CD14-positive monocyte (primary cell): ENCODE data around the gene ERP27. TPM values are rescaled to one million over a fixed set of nuclear protein-coding genes. Genes with fewer than 3 reads are reported as not detected.

Experiments used
- DNase-seq, 3 donors: peaks; one replicate each; pipeline ENCODE4 v3.0.0-alpha.2; 2011 to 2022
- H2AFZ ChIP-seq: 2 replicates; pipeline ENCODE4 v1.6.0; 2012; ENCODE audit warnings: mild to moderate bottlenecking, low read depth, low read length, inconsistent platforms; ENCODE audit not compliant: insufficient read depth, poor library complexity, severe bottlenecking
- H3K27ac ChIP-seq, 2 donors: 1 replicate in 1 of 2; 2 replicates in 1 of 2; pipeline ENCODE4 v1.5.1; 2012 to 2013; ENCODE audit warnings: low read length in 2 of 2, control low read depth in 1 of 2, inconsistent platforms in 1 of 2, low read depth in 1 of 2, mild to moderate bottlenecking in 1 of 2
- H3K27me3 ChIP-seq, 2 donors: one replicate each; pipeline versions ENCODE4 v1.6.0 to v1.6.1; 2011 to 2013; ENCODE audit warnings: low read length in 2 of 2; ENCODE audit not compliant: control insufficient read depth in 2 of 2, insufficient read depth in 2 of 2
- H3K36me3 ChIP-seq, 2 donors: replicated peaks in 1 of 2; 1 replicate in 1 of 2; 2 replicates in 1 of 2; pipeline versions ENCODE4 v1.5.1 to v1.6.1; 2012 to 2013; ENCODE audit warnings: low read length in 2 of 2, control low read depth in 1 of 2, inconsistent platforms in 1 of 2, mild to moderate bottlenecking in 1 of 2; ENCODE audit not compliant: insufficient read depth in 2 of 2, control insufficient read depth in 1 of 2
- H3K4me1 ChIP-seq, 2 donors: 1 replicate in 1 of 2; 2 replicates in 1 of 2; pipeline versions ENCODE4 v1.5.1 to v1.6.1; 2012 to 2013; ENCODE audit warnings: low read length in 2 of 2, control low read depth in 1 of 2, inconsistent platforms in 1 of 2, mild to moderate bottlenecking in 1 of 2, moderate library complexity in 1 of 2; ENCODE audit not compliant: insufficient read depth in 2 of 2, control insufficient read depth in 1 of 2
- H3K4me2 ChIP-seq: replicated peaks from 2 replicates; pipeline ENCODE3; 2012; ENCODE audit warnings: low read length, moderate library complexity, mild to moderate bottlenecking; ENCODE audit not compliant: poor library complexity, severe bottlenecking; ENCODE audit errors: extremely low read depth
- H3K4me3 ChIP-seq, 3 experiments: fragments of 200-600 bp in 1 of 3; sonication (generic) in 1 of 3; replicated peaks in 1 of 3; 1 replicate in 2 of 3; 2 replicates in 1 of 3; pipeline ENCODE4 v1.5.1; 2011 to 2013; ENCODE audit warnings: low read length in 3 of 3, mild to moderate bottlenecking in 3 of 3, control low read depth in 2 of 3, low read depth in 2 of 3, inconsistent platforms in 1 of 3, moderate library complexity in 1 of 3
- H3K79me2 ChIP-seq: 2 replicates; pipeline ENCODE4 v1.6.0; 2012; ENCODE audit warnings: mild to moderate bottlenecking, control low read depth, inconsistent platforms, low read length, moderate library complexity; ENCODE audit not compliant: insufficient read depth
- H3K9ac ChIP-seq: 2 replicates; pipeline ENCODE4 v1.6.0; 2017; ENCODE audit warnings: low read length, mild to moderate bottlenecking; ENCODE audit not compliant: insufficient read depth, poor library complexity, severe bottlenecking
- H3K9me3 ChIP-seq, 2 donors: replicated peaks in 1 of 2; 1 replicate in 1 of 2; 2 replicates in 1 of 2; pipeline versions ENCODE4 v1.5.1 to v1.6.1; 2012 to 2013; ENCODE audit warnings: low read length in 2 of 2, control low read depth in 1 of 2; ENCODE audit not compliant: control insufficient read depth in 1 of 2, insufficient read depth in 1 of 2
- H4K20me1 ChIP-seq: 2 replicates; pipeline ENCODE4 v1.6.0; 2012; ENCODE audit warnings: mild to moderate bottlenecking, low read length, control low read depth, moderate library complexity; ENCODE audit not compliant: insufficient read depth
- H3K27ac Mint-ChIP-seq, 7 donors: one replicate each; pipeline ENCODE4 v1.8.0; 2020; ENCODE audit warnings: mild to moderate bottlenecking in 7 of 7, mixed read lengths in 7 of 7, moderate library complexity in 6 of 7, inconsistent platforms in 2 of 7
- H3K27me3 Mint-ChIP-seq, 3 donors: one replicate each; pipeline ENCODE4 v1.8.0; 2021 to 2022; ENCODE audit warnings: low read depth in 3 of 3, mild to moderate bottlenecking in 3 of 3, mixed read lengths in 3 of 3, moderate library complexity in 3 of 3, inconsistent platforms in 1 of 3
- H3K36me3 Mint-ChIP-seq, 2 donors: one replicate each; pipeline ENCODE4 v1.8.0; 2020; ENCODE audit warnings: mixed read lengths in 2 of 2, inconsistent platforms in 1 of 2, mild to moderate bottlenecking in 1 of 2
- H3K4me1 Mint-ChIP-seq: one replicate; pipeline ENCODE4 v1.8.0; 2020; ENCODE audit warnings: mild to moderate bottlenecking, mixed read lengths
- H3K4me3 Mint-ChIP-seq, 2 donors: one replicate each; pipeline ENCODE4 v1.8.0; 2020; ENCODE audit warnings: mild to moderate bottlenecking in 2 of 2, mixed read lengths in 2 of 2, moderate library complexity in 1 of 2
- H3K9me3 Mint-ChIP-seq, 7 donors: one replicate each; pipeline ENCODE4 v1.8.0; 2020 to 2022; ENCODE audit warnings: mixed read lengths in 7 of 7, mild to moderate bottlenecking in 6 of 7, moderate library complexity in 6 of 7, inconsistent platforms in 2 of 7
- CTCF ChIP-seq: fragments of 200-600 bp; IDR thresholded peaks from one replicate; pipeline ENCODE4 v1.8.0; 2022; ENCODE audit warnings: antibody characterized with exemption, mild to moderate bottlenecking
- WGBS: methylation state at CpG from one replicate; pipeline ENCODE4 v1.1.5; 2013; ENCODE audit warnings: missing lambda C conversion rate; ENCODE audit not compliant: insufficient coverage; 5-methylcytosine and 5-hydroxymethylcytosine counted together
- intact Hi-C, 2 donors: fragments of 100-400 bp; cut with micrococcal nuclease; formaldehyde crosslinking; loops; one replicate each; pipeline versions ENCODE4 v1.15.0 to v1.15.1; 2023
- polyA plus RNA-seq, 3 donors: library from polyadenylated mRNA; depleted of rRNA in 1 of 3; unstranded in 2 of 3; stranded (reverse) in 1 of 3; fragments of 300-500 nt in 2 of 3; fragments of >200 nt in 1 of 3; fragmentation: Illumina TruSeq in 2 of 3; gene quantifications; 1 replicate in 2 of 3; 2 replicates in 1 of 3; pipeline ENCODE4 v1.2.3, GENCODE V29; 2012 to 2021

The ERP27 gene
- polyA plus RNA-seq, 3 donors, result 2.5 to 7.2 (median 2.5) TPM

- no peak for TF ChIP-seq CTCF
- Mint-ChIP-seq H3K4me1 (no peaks in the 10 kb centered on the region), H3K27me3 (peaks cover 0 to 9% (median 4%) of the 10 kb centered on the region in 3 donors), H3K9me3 (peaks cover 0 to 2% (median 0%) of the 10 kb centered on the region in 7 donors), H3K4me3 (no peak overlapping the region), H3K36me3 (no peaks in the 10 kb centered on the region), H3K27ac (peak overlapping the region in 1 of 7 donors; percentile 43)
- no peak for DNase-seq
- Histone ChIP-seq H3K4me3 (no peak overlapping the region), H3K27me3 (peaks cover 0 to 7% of the 10 kb centered on the region in 2 donors), H3K36me3 (no peaks in the 10 kb centered on the region), H3K4me1 (no peaks in the 10 kb centered on the region), H4K20me1 (no peaks in the 10 kb centered on the region), H3K9ac (no peak overlapping the region), H3K27ac (no peak overlapping the region), H3K4me2 (no peak overlapping the region), H3K9me3 (no peaks in the 10 kb centered on the region), H2AFZ (no peak overlapping the region), H3K79me2 (no peaks in the 10 kb centered on the region)
- WGBS, result 100% methylated on average over 2 of the region's 5 CpGs
- intact Hi-C loops, result no loop called here
Measured at GRCh38 chr12:14893506-14894250, 44.7 kb downstream of the ERP27 start.

- Mint-ChIP-seq H3K4me3 (no peak overlapping the region), H3K9me3 (peaks cover 0 to 2% (median 0%) of the 10 kb centered on the region in 7 donors), H3K4me1 (no peaks in the 10 kb centered on the region), H3K27me3 (peaks cover 3 to 13% (median 7%) of the 10 kb centered on the region in 3 donors), H3K36me3 (no peaks in the 10 kb centered on the region), H3K27ac (peak overlapping the region in 1 of 7 donors; percentile 57)
- Histone ChIP-seq H3K36me3 (no peaks in the 10 kb centered on the region), H3K27me3 (peaks cover 0 to 7% of the 10 kb centered on the region in 2 donors), H3K4me2 (no peak overlapping the region), H3K4me1 (no peaks in the 10 kb centered on the region), H3K9ac (no peak overlapping the region), H3K27ac (no peak overlapping the region), H3K9me3 (no peaks in the 10 kb centered on the region), H4K20me1 (no peaks in the 10 kb centered on the region), H2AFZ (no peak overlapping the region), H3K79me2 (no peaks in the 10 kb centered on the region), H3K4me3 (no peak overlapping the region)
- no peak for DNase-seq
- WGBS, result 77% methylated on average over 3 of the region's 7 CpGs
- no peak for TF ChIP-seq CTCF
- intact Hi-C loops, result no loop called here
Measured at GRCh38 chr12:14892726-14893505, 45.4 kb downstream of the ERP27 start.
